Liver (tissue), 3 donors: ENCODE results near the gene ZNF490.

Experiments
- CTCF ChIP-seq: fragments of 150-350 bp; IDR thresholded peaks from 2 replicates; pipeline ENCODE4 v1.5.1; 2017; ENCODE audit warnings: improper control_type of control experiment, low read depth, low read length; ENCODE audit not compliant: missing input control
- JUND ChIP-seq, 2 donors: IDR thresholded peaks; 2 replicates each; pipeline ENCODE4 v1.6.1; 2016; ENCODE audit warnings: antibody characterized with exemption in 2 of 2
- donor health status: healthy.
- donor health status: healthy.

GRCh38 chr19:12597594-12597993 is 13.0 kb downstream of the ZNF490 start:
- TF ChIP-seq CTCF (no peak), JUND (IDR thresholded peaks at IDR 0.05) (no peak)
